ENCODE results near the gene NT5DC3.

Gene NT5DC3

GRCh38 chr12:103834942-103835341 is 6.1 kb downstream of the NT5DC3 start:
- H3K36me3 ChIP-seq, result no peaks in the 10 kb centered on the region
- H3K27ac ChIP-seq, result peak overlapping the region; percentile 61 to 70
- intact Hi-C loops (cut with DNase I; ENCODE audit: low total_unique reads), result loop anchor here (5.0 kb wide), 1 partner anchor 33 kb away; no protein-coding TSS in a partner anchor

GRCh38 chr12:103833891-103834290 is 7.1 kb downstream of the NT5DC3 start:
- TF ChIP-seq CTCF (IDR thresholded peaks at IDR 0.05), result no peak
- Histone ChIP-seq H3K9me3 (no peaks in the 10 kb centered on the region), H3K27ac (peak overlapping the region; percentile 61 to 70), H3K4me1 (peaks cover 0 to 95% (median 51%) of the 10 kb centered on the region in 4 donors), H3K36me3 (no peaks in the 10 kb centered on the region), H3K27me3 (no peaks in the 10 kb centered on the region), H3K4me3 (peak overlapping the region in 1 of 2 donors; percentile 12)
- no peak for DNase-seq
- intact Hi-C loops (cut with DNase I; ENCODE audit: low total_unique reads), result no loop called here

More at GRCh38 chr12:103834942-103835341, 6.1 kb downstream of the NT5DC3 start:
- no peak for TF ChIP-seq CTCF (IDR thresholded peaks at IDR 0.05)
- Histone ChIP-seq H3K4me3 (no peak overlapping the region), H3K27me3 (no peaks in the 10 kb centered on the region), H3K4me1 (peaks cover 0 to 89% (median 48%) of the 10 kb centered on the region in 4 donors), H3K9me3 (no peaks in the 10 kb centered on the region)
- DNase-seq, result no peak

GRCh38 chr12:103833095-103833775 is 7.8 kb downstream of the NT5DC3 start:
- intact Hi-C loops (cut with DNase I; ENCODE audit: low total_unique reads), result no loop called here
- DNase-seq, result no peak
- no peak overlapping the region for H3K4me3 ChIP-seq
- peak overlapping the region; percentile 61 to 70 for H3K27ac ChIP-seq
- H3K27me3 ChIP-seq, result no peaks in the 10 kb centered on the region
- H3K4me1 ChIP-seq, result peaks cover 0 to 95% (median 50%) of the 10 kb centered on the region in 4 donors
- no peak for TF ChIP-seq CTCF (IDR thresholded peaks at IDR 0.05)
- no peaks in the 10 kb centered on the region for H3K9me3 ChIP-seq
- H3K36me3 ChIP-seq, result no peaks in the 10 kb centered on the region

GRCh38 chr12:103832048-103832997 is 8.7 kb downstream of the NT5DC3 start:
- H3K36me3 ChIP-seq, result no peaks in the 10 kb centered on the region
- H3K9me3 ChIP-seq, result no peaks in the 10 kb centered on the region
- H3K27me3 ChIP-seq, result no peaks in the 10 kb centered on the region
- peak overlapping the region; percentile 61 to 70 for H3K27ac ChIP-seq
- H3K4me1 ChIP-seq, result peaks cover 0 to 95% (median 48%) of the 10 kb centered on the region in 4 donors
- TF ChIP-seq CTCF (IDR thresholded peaks at IDR 0.05), result no peak
- intact Hi-C loops (cut with DNase I; ENCODE audit: low total_unique reads), result no loop called here
- no peak for DNase-seq
- H3K4me3 ChIP-seq, result no peak overlapping the region

GRCh38 chr12:103830730-103831320 is 10.2 kb downstream of the NT5DC3 start:
- Histone ChIP-seq H3K27me3 (no peaks in the 10 kb centered on the region), H3K4me3 (no peak overlapping the region), H3K27ac (peak overlapping the region; percentile 61 to 70), H3K36me3 (no peaks in the 10 kb centered on the region), H3K9me3 (no peaks in the 10 kb centered on the region), H3K4me1 (peaks cover 0 to 95% (median 45%) of the 10 kb centered on the region in 4 donors)
- intact Hi-C loops (cut with DNase I; ENCODE audit: low total_unique reads), result no loop called here
- no peak for DNase-seq
- TF ChIP-seq CTCF (IDR thresholded peaks at IDR 0.05), result no peak
